ENCODE results near the gene STAT1.

STAT1 gene

DNA sequence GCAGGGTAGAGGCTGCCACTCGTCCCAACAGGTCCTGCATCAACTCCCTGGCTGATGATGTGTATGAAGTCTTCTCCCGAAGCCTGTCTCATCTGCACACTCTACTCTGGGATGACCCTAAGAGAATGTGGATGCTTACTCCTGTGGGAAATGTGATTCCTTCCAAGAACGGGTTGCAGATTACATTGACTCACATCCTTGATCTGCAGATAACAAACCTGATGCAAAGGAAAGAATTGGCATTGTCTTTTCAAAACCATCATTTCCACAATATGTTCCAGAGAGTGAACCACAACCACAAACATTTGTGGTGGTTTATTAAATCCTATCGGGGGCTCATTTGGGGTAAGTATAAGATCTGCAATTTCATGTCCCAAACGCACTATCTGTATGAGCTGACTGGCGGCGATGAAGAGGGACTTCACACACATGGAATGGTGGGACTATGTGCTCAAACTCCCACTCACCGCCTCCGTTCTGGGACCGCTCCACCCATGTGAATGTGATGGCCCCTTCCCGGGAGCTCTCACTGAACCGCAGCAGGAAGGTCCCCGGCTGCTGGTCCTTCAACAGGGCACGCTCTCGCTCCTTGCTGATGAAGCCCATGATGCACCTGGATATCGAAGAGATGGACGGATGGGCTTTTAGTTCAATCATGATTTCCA, 35.5 kb downstream of the STAT1 start:
- peaks cover 38% of the 10 kb centered on the region for H3K4me1 ChIP-seq (ENCODE audit: insufficient read depth, low read length, poor library complexity, severe bottlenecking)
- H3K4me3 ChIP-seq (ENCODE audit: low read length, poor library complexity, severe bottlenecking): no peak overlapping the region
- peak overlapping the region; percentile 80 for H3K4me2 ChIP-seq (ENCODE audit: low read depth, low read length, poor library complexity, severe bottlenecking)
- H3K9me3 ChIP-seq (ENCODE audit: insufficient read depth, low read depth, low read length): no peaks in the 10 kb centered on the region
- H3F3A ChIP-seq (ENCODE audit: low read depth): 0 out of 2 replicates have a peak, but pooled peaks cover 6% of the 10 kb centered on the region
- H4K20me1 ChIP-seq (ENCODE audit: insufficient read depth, low read length, poor library complexity, severe bottlenecking): no peaks in the 10 kb centered on the region
- no peaks in the 10 kb centered on the region for H3K9me2 ChIP-seq (replicated peaks; ENCODE audit: low read depth, low read length)
- H3K36me3 ChIP-seq (ENCODE audit: insufficient read depth, low read length): peaks cover 74% of the 10 kb centered on the region
- no peaks in the 10 kb centered on the region for H3K79me2 ChIP-seq (ENCODE audit: insufficient read depth, low read length)
- no peak overlapping the region for H3K9ac ChIP-seq (ENCODE audit: low read depth, low read length, poor library complexity, severe bottlenecking)
- H2AFZ ChIP-seq (ENCODE audit: low read length): no peak overlapping the region
- no peaks in the 10 kb centered on the region for H3K27me3 ChIP-seq (ENCODE audit: insufficient read depth, low read length, poor library complexity, severe bottlenecking)
- TF ChIP-seq, protein P1, sequence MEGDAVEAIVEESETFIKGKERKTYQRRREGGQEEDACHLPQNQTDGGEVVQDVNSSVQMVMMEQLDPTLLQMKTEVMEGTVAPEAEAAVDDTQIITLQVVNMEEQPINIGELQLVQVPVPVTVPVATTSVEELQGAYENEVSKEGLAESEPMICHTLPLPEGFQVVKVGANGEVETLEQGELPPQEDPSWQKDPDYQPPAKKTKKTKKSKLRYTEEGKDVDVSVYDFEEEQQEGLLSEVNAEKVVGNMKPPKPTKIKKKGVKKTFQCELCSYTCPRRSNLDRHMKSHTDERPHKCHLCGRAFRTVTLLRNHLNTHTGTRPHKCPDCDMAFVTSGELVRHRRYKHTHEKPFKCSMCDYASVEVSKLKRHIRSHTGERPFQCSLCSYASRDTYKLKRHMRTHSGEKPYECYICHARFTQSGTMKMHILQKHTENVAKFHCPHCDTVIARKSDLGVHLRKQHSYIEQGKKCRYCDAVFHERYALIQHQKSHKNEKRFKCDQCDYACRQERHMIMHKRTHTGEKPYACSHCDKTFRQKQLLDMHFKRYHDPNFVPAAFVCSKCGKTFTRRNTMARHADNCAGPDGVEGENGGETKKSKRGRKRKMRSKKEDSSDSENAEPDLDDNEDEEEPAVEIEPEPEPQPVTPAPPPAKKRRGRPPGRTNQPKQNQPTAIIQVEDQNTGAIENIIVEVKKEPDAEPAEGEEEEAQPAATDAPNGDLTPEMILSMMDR (conservative IDR thresholded peaks at IDR 0.05; ENCODE audit: low read length): no peak
- TF ChIP-seq EZH2phosphoT487 (IDR thresholded peaks at IDR 0.05; ENCODE audit: borderline replicate concordance): no peak

- Histone ChIP-seq H3K27me3 (ENCODE audit: insufficient read depth, low read length, poor library complexity, severe bottlenecking) (no peaks in the 10 kb centered on the region), H3K36me3 (ENCODE audit: insufficient read depth, low read length) (peaks cover 74% of the 10 kb centered on the region; the same call in 1 of the 2 replicates), H4K20me1 (ENCODE audit: insufficient read depth, low read length, poor library complexity, severe bottlenecking) (no peaks in the 10 kb centered on the region), H3K9ac (ENCODE audit: low read depth, low read length, poor library complexity, severe bottlenecking) (no peak overlapping the region), H3F3A (ENCODE audit: low read depth) (0 out of 2 replicates have a peak, but pooled peaks cover 6% of the 10 kb centered on the region), H3K4me2 (ENCODE audit: low read depth, low read length, poor library complexity, severe bottlenecking) (no peak overlapping the region), H3K9me3 (ENCODE audit: insufficient read depth, low read depth, low read length) (no peaks in the 10 kb centered on the region), H3K79me2 (ENCODE audit: insufficient read depth, low read length) (no peaks in the 10 kb centered on the region), H3K4me3 (ENCODE audit: low read length, poor library complexity, severe bottlenecking) (no peak overlapping the region), H3K9me2 (replicated peaks; ENCODE audit: low read depth, low read length) (no peaks in the 10 kb centered on the region), H3K4me1 (ENCODE audit: insufficient read depth, low read length, poor library complexity, severe bottlenecking) (peaks cover 38% of the 10 kb centered on the region), H2AFZ (ENCODE audit: low read length) (no peak overlapping the region)
- TF ChIP-seq EZH2phosphoT487 (IDR thresholded peaks at IDR 0.05; ENCODE audit: borderline replicate concordance): no peak
- TF ChIP-seq, protein P1 (conservative IDR thresholded peaks at IDR 0.05; ENCODE audit: low read length): no peak
These were observed 36.5 kb downstream of the STAT1 start for GRCh38 chr2:190977505-190977904.

- peaks cover 32% of the 10 kb centered on the region for H3K4me1 ChIP-seq (ENCODE audit: insufficient read depth, low read length, poor library complexity, severe bottlenecking)
- no peaks in the 10 kb centered on the region for H3K79me2 ChIP-seq (ENCODE audit: insufficient read depth, low read length)
- no peaks in the 10 kb centered on the region for H3K9me3 ChIP-seq (ENCODE audit: insufficient read depth, low read depth, low read length)
- H3K9ac ChIP-seq (ENCODE audit: low read depth, low read length, poor library complexity, severe bottlenecking): no peak overlapping the region
- H3K27me3 ChIP-seq (ENCODE audit: insufficient read depth, low read length, poor library complexity, severe bottlenecking): no peaks in the 10 kb centered on the region
- no peaks in the 10 kb centered on the region for H4K20me1 ChIP-seq (ENCODE audit: insufficient read depth, low read length, poor library complexity, severe bottlenecking)
- no peak overlapping the region for H3K4me2 ChIP-seq (ENCODE audit: low read depth, low read length, poor library complexity, severe bottlenecking)
- no peak overlapping the region for H2AFZ ChIP-seq (ENCODE audit: low read length)
- no peaks in the 10 kb centered on the region for H3K9me2 ChIP-seq (replicated peaks; ENCODE audit: low read depth, low read length)
- H3F3A ChIP-seq (ENCODE audit: low read depth): 0 out of 2 replicates have a peak, but pooled peaks cover 6% of the 10 kb centered on the region
- no peak for TF ChIP-seq EZH2phosphoT487 (IDR thresholded peaks at IDR 0.05; ENCODE audit: borderline replicate concordance)
- TF ChIP-seq, protein P1 (conservative IDR thresholded peaks at IDR 0.05; ENCODE audit: low read length): no peak
- H3K4me3 ChIP-seq (ENCODE audit: low read length, poor library complexity, severe bottlenecking): no peak overlapping the region
- peaks cover 78% of the 10 kb centered on the region; the same call in 1 of the 2 replicates for H3K36me3 ChIP-seq (ENCODE audit: insufficient read depth, low read length)
These were observed 37.5 kb downstream of the STAT1 start for GRCh38 chr2:190976521-190976920.

Measured in Loucy (cell line).